ENCODE results near the gene MYEOV.

MYEOV gene

DNA sequence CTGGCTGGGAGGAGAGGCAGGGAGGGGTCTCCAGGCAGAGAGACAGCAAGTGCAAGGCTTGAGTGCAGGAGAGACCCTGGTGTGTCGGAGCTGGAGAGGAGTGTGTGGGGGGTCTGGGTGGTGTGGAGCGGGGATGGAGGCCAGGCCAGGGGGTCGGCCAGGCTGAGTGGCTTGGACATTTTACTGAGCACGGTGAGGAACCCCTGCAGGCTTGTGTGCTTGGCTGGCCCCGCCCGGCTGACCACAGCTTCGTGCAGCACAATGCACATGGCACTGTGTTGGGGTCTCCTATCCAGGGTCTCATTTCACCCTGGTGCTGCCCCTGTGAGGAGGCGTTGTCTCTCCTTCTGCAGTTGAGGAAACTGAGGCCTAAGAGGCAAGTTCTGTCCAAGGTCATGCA, 5.6 kb downstream of the MYEOV start:
- no peak overlapping the region for H3K27ac ChIP-seq
- TF ChIP-seq, protein P1, sequence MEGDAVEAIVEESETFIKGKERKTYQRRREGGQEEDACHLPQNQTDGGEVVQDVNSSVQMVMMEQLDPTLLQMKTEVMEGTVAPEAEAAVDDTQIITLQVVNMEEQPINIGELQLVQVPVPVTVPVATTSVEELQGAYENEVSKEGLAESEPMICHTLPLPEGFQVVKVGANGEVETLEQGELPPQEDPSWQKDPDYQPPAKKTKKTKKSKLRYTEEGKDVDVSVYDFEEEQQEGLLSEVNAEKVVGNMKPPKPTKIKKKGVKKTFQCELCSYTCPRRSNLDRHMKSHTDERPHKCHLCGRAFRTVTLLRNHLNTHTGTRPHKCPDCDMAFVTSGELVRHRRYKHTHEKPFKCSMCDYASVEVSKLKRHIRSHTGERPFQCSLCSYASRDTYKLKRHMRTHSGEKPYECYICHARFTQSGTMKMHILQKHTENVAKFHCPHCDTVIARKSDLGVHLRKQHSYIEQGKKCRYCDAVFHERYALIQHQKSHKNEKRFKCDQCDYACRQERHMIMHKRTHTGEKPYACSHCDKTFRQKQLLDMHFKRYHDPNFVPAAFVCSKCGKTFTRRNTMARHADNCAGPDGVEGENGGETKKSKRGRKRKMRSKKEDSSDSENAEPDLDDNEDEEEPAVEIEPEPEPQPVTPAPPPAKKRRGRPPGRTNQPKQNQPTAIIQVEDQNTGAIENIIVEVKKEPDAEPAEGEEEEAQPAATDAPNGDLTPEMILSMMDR (IDR thresholded peaks at IDR 0.05), result no peak
- no peak for TF ChIP-seq ZFX (IDR thresholded peaks at IDR 0.05; ENCODE audit: borderline replicate concordance)

- no peak for TF ChIP-seq ZFX (IDR thresholded peaks at IDR 0.05; ENCODE audit: borderline replicate concordance)
- TF ChIP-seq, protein P1 (IDR thresholded peaks at IDR 0.05), result no peak
- H3K27ac ChIP-seq, result no peak overlapping the region
Measured at GRCh38 chr11:69300120-69301060, 6.4 kb downstream of the MYEOV start.

- TF ChIP-seq, protein P1 (IDR thresholded peaks at IDR 0.05), result no peak
- no peak for TF ChIP-seq ZFX (IDR thresholded peaks at IDR 0.05; ENCODE audit: borderline replicate concordance)
- no peak overlapping the region for H3K27ac ChIP-seq
Measured at GRCh38 chr11:69301081-69301454, 7.1 kb downstream of the MYEOV start.

- TF ChIP-seq, protein P1 (IDR thresholded peaks at IDR 0.05), result no peak
- no peak for TF ChIP-seq ZFX (IDR thresholded peaks at IDR 0.05; ENCODE audit: borderline replicate concordance)
- no peak overlapping the region for H3K27ac ChIP-seq
Measured at GRCh38 chr11:69301455-69302401, 7.8 kb downstream of the MYEOV start.

DNA sequence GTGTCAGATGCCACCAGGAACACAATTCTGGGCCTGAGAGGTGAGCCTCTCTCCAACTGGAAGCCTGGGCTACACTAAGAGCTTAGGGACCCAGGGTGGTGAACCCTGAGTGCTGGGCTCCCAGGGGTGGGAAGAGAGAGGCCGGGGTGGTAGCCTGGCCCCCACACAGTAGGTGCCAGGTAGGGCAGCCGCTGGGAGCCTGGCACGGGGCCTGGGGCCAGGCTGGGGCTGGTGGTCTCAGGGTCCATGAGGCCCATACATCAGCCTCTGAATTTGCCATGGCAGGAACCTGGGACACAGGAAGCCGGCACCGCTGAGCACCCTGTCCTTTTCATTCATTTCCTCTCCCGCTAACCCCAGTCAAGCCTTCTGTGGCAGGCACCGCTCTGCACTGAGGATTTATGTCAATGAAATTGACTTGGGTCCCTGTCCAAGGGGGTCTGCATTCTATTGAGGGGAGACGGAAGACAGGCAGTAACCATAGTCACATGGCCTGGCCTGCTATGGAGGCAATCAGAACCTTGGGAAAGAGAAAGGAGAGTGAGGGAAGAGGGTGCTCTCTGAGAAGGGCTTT, 8.6 kb downstream of the MYEOV start:
- no peak overlapping the region for H3K27ac ChIP-seq
- TF ChIP-seq, protein P1 (IDR thresholded peaks at IDR 0.05), result no peak
- no peak for TF ChIP-seq ZFX (IDR thresholded peaks at IDR 0.05; ENCODE audit: borderline replicate concordance)

GRCh38 chr11:69303427-69303826, 9.5 kb downstream of the MYEOV start:
- no peak overlapping the region for H3K27ac ChIP-seq
- TF ChIP-seq, protein P1 (IDR thresholded peaks at IDR 0.05), result no peak
- TF ChIP-seq ZFX (IDR thresholded peaks at IDR 0.05; ENCODE audit: borderline replicate concordance), result no peak

Data from 22Rv1 (cell line).